H9 (cell line): ENCODE results near the gene PID1. TPM values are rescaled to one million over a fixed set of nuclear protein-coding genes. Genes with fewer than 3 reads are reported as not detected.

ENCODE experiments used
- DNase-seq: peaks from one replicate; pipeline ENCODE4 v3.0.0-alpha.2; 2017
- H2AFZ ChIP-seq: one replicate; pipeline ENCODE4 v1.6.1; 2013; ENCODE audit warnings: mild to moderate bottlenecking, low read length, control low read depth, moderate library complexity
- H2AK5ac ChIP-seq: 2 replicates; pipeline ENCODE4 v1.6.1; 2013; ENCODE audit warnings: low read length, control low read depth, mixed read lengths; ENCODE audit not compliant: insufficient read length
- H2BK120ac ChIP-seq: one replicate; pipeline ENCODE4 v1.6.1; 2013; ENCODE audit warnings: low read depth, mild to moderate bottlenecking, low read length, control low read depth, inconsistent platforms; ENCODE audit not compliant: poor library complexity, severe bottlenecking
- H2BK12ac ChIP-seq: 2 replicates; pipeline ENCODE4 v1.6.1; 2013; ENCODE audit warnings: low read length, control low read depth, mixed read lengths, low read depth; ENCODE audit not compliant: insufficient read length
- H2BK15ac ChIP-seq: 2 replicates; pipeline ENCODE4 v1.6.1; 2013; ENCODE audit warnings: low read depth, low read length, control low read depth
- H2BK20ac ChIP-seq: one replicate; pipeline ENCODE4 v1.6.1; 2013; ENCODE audit warnings: low read depth, mild to moderate bottlenecking, low read length, control low read depth, inconsistent platforms; ENCODE audit not compliant: poor library complexity, severe bottlenecking
- H2BK5ac ChIP-seq: 2 replicates; pipeline ENCODE4 v1.6.1; 2013; ENCODE audit warnings: low read length, control low read depth, mixed read lengths; ENCODE audit not compliant: insufficient read length
- H3K14ac ChIP-seq: 2 replicates; pipeline ENCODE4 v1.6.1; 2013; ENCODE audit warnings: low read length, control low read depth; ENCODE audit not compliant: insufficient read depth
- H3K18ac ChIP-seq: 2 replicates; pipeline ENCODE4 v1.6.1; 2013; ENCODE audit warnings: low read depth, mild to moderate bottlenecking, mixed read lengths, low read length, control low read depth; ENCODE audit not compliant: insufficient read length
- H3K23ac ChIP-seq: 2 replicates; pipeline ENCODE4 v1.6.1; 2013; ENCODE audit warnings: low read length, control low read depth, mixed read lengths, low read depth; ENCODE audit not compliant: insufficient read length
- H3K23me2 ChIP-seq: 2 replicates; pipeline ENCODE4 v1.6.1; 2013; ENCODE audit warnings: low read depth, mild to moderate bottlenecking, mixed read lengths, low read length, control low read depth; ENCODE audit not compliant: insufficient read length, poor library complexity, severe bottlenecking
- H3K27ac ChIP-seq: 2 replicates; pipeline ENCODE4 v1.5.1; 2013; ENCODE audit warnings: low read length, control low read depth, mixed read lengths, low read depth; ENCODE audit not compliant: insufficient read length
- H3K27me3 ChIP-seq: 2 replicates; pipeline ENCODE4 v1.6.1; 2013; ENCODE audit warnings: low read length, control low read depth, inconsistent platforms; ENCODE audit not compliant: insufficient read depth
- H3K4ac ChIP-seq: 2 replicates; pipeline ENCODE4 v1.6.1; 2013; ENCODE audit warnings: low read depth, mild to moderate bottlenecking, control low read depth, inconsistent platforms, low read length, moderate library complexity
- H3K4me1 ChIP-seq: 2 replicates; pipeline ENCODE4 v1.6.1; 2013; ENCODE audit warnings: low read length, control low read depth, inconsistent platforms; ENCODE audit not compliant: insufficient read depth
- H3K4me2 ChIP-seq: 2 replicates; pipeline ENCODE4 v1.6.1; 2013; ENCODE audit warnings: low read length, control low read depth, mixed read lengths; ENCODE audit not compliant: insufficient read length, insufficient read depth
- H3K56ac ChIP-seq: 2 replicates; pipeline ENCODE4 v1.6.1; 2013; ENCODE audit warnings: low read depth, mild to moderate bottlenecking, mixed read lengths, low read length, control low read depth; ENCODE audit not compliant: insufficient read length
- H3K79me1 ChIP-seq: 2 replicates; pipeline ENCODE4 v1.6.1; 2013; ENCODE audit warnings: low read depth, mild to moderate bottlenecking, moderate library complexity, low read length, control low read depth, inconsistent platforms; ENCODE audit not compliant: insufficient read depth, poor library complexity, severe bottlenecking
- H3K79me2 ChIP-seq: 2 replicates; pipeline ENCODE4 v1.6.1; 2013; ENCODE audit warnings: low read length, control low read depth, inconsistent platforms; ENCODE audit not compliant: insufficient read depth
- H3K9ac ChIP-seq: 2 replicates; pipeline ENCODE4 v1.6.1; 2013; ENCODE audit warnings: low read length, control low read depth, mixed read lengths; ENCODE audit not compliant: insufficient read length; ENCODE audit errors: extremely low read depth
- H3K9me3 ChIP-seq: one replicate; pipeline ENCODE4 v1.6.1; 2013; ENCODE audit warnings: low read depth, low read length, inconsistent platforms; ENCODE audit not compliant: control insufficient read depth
- H3T11ph ChIP-seq: one replicate; pipeline ENCODE4 v1.6.1; 2013; ENCODE audit warnings: mild to moderate bottlenecking, low read length, control low read depth, inconsistent platforms
- H4K20me1 ChIP-seq: one replicate; pipeline ENCODE4 v1.6.1; 2013; ENCODE audit not compliant: control insufficient read depth, insufficient read length, insufficient read depth
- H4K5ac ChIP-seq: 2 replicates; pipeline ENCODE4 v1.6.1; 2013; ENCODE audit warnings: low read depth, mild to moderate bottlenecking, mixed read lengths, low read length, control low read depth; ENCODE audit not compliant: insufficient read length
- H4K8ac ChIP-seq: replicated peaks from 2 replicates; pipeline ENCODE4 v1.6.1; 2013; ENCODE audit warnings: low read length, control low read depth, mixed read lengths, low read depth; ENCODE audit not compliant: insufficient read length
- H4K91ac ChIP-seq: 2 replicates; pipeline ENCODE4 v1.6.1; 2013; ENCODE audit warnings: low read depth, mild to moderate bottlenecking, moderate library complexity, mixed read lengths, low read length, control low read depth; ENCODE audit not compliant: insufficient read length
- H3K27ac Mint-ChIP-seq, 3 experiments: 2 replicates in 2 of 3; 3 replicates in 1 of 3; pipeline ENCODE4 v1.8.0; 2020 to 2021; ENCODE audit warnings: mixed read lengths in 3 of 3, mild to moderate bottlenecking in 1 of 3, moderate library complexity in 1 of 3
- H3K27me3 Mint-ChIP-seq: 2 replicates; pipeline ENCODE4 v1.8.0; 2021; ENCODE audit warnings: low read depth, mild to moderate bottlenecking, moderate library complexity, mixed read lengths
- H3K36me3 Mint-ChIP-seq, 3 experiments: 2 replicates in 2 of 3; 3 replicates in 1 of 3; pipeline ENCODE4 v1.8.0; 2020 to 2021; ENCODE audit warnings: low read depth in 3 of 3, mixed read lengths in 3 of 3; ENCODE audit not compliant: insufficient read depth in 1 of 3
- H3K4me1 Mint-ChIP-seq, 2 experiments: 2 replicates each; pipeline ENCODE4 v1.8.0; 2020; ENCODE audit warnings: mixed read lengths in 2 of 2
- H3K4me3 Mint-ChIP-seq, 2 experiments: 2 replicates in 1 of 2; 3 replicates in 1 of 2; pipeline ENCODE4 v1.8.0; 2020 to 2021; ENCODE audit warnings: mild to moderate bottlenecking in 2 of 2, mixed read lengths in 2 of 2, moderate library complexity in 1 of 2
- H3K9me3 Mint-ChIP-seq, 2 experiments: 2 replicates in 1 of 2; 3 replicates in 1 of 2; pipeline ENCODE4 v1.8.0; 2020; ENCODE audit warnings: mild to moderate bottlenecking in 2 of 2, mixed read lengths in 2 of 2, moderate library complexity in 1 of 2
- CTCF ChIP-seq: fragments of 200-600 bp; sonication (generic); conservative IDR thresholded peaks from 3 replicates; pipeline ENCODE4 v1.8.0; 2021; ENCODE audit warnings: antibody characterized with exemption, mild to moderate bottlenecking
- WGBS: extraction: QIAGEN DNeasy Blood & Tissue Kit; methylation state at CpG from one replicate; pipeline ENCODE4 v1.1.7; 2013; ENCODE audit warnings: missing lambda C conversion rate, low lambda C conversion rate, mixed read lengths; ENCODE audit not compliant: insufficient read length; ENCODE audit errors: extremely low coverage; 5-methylcytosine and 5-hydroxymethylcytosine counted together
- total RNA-seq: library from RNA; stranded (reverse); gene quantifications from 2 replicates; pipeline ENCODE4 v1.2.1, GENCODE V29; 2021

The PID1 gene
- total RNA-seq, 1 experiment from 2014 or later, result 1.4 TPM

GRCh38 chr2:229301237-229301636 lies 30.1 kb upstream of the PID1 start:
- Mint-ChIP-seq H3K36me3 (no peaks in the 10 kb centered on the region), H3K9me3 (no peaks in the 10 kb centered on the region), H3K27me3 (0 out of 2 replicates have a peak, but pooled peaks cover 1% of the 10 kb centered on the region), H3K4me1 (no peaks in the 10 kb centered on the region; a peak in 1 of 4 replicates), H3K27ac (no peak overlapping the region), H3K4me3 (no peak overlapping the region)
- no peak overlapping the region for H3K4me2 ChIP-seq
- no peak overlapping the region for H2BK5ac ChIP-seq
- no peak overlapping the region for H2BK12ac ChIP-seq
- H3K9ac ChIP-seq, result no peak overlapping the region
- no peak overlapping the region for H4K5ac ChIP-seq
- no peak overlapping the region for H3K27ac ChIP-seq
- H2AK5ac ChIP-seq, result no peak overlapping the region
- H3K27me3 ChIP-seq, result no peaks in the 10 kb centered on the region
- H3K79me1 ChIP-seq, result no peaks in the 10 kb centered on the region
- H3K9me3 ChIP-seq, result no peaks in the 10 kb centered on the region
- WGBS, result no CpG with 5 or more reads among the region's 2 CpGs
- H2BK15ac ChIP-seq, result no peak overlapping the region
- no peak overlapping the region for H2BK120ac ChIP-seq
- no peak overlapping the region for H3K18ac ChIP-seq
- H3K4ac ChIP-seq, result no peak overlapping the region
- no peak for TF ChIP-seq CTCF
- no peak overlapping the region for H2BK20ac ChIP-seq
- H3T11ph ChIP-seq, result no peak overlapping the region
- no peak for DNase-seq
- H3K79me2 ChIP-seq, result no peaks in the 10 kb centered on the region
- no peaks in the 10 kb centered on the region for H3K23me2 ChIP-seq
- no peaks in the 10 kb centered on the region for H3K4me1 ChIP-seq
- no peaks in the 10 kb centered on the region for H4K20me1 ChIP-seq
- no peak overlapping the region for H3K56ac ChIP-seq
- H4K91ac ChIP-seq, result no peak overlapping the region
- H3K23ac ChIP-seq, result no peak overlapping the region
- H3K14ac ChIP-seq, result no peak overlapping the region
- no peak overlapping the region for H4K8ac ChIP-seq
- H2AFZ ChIP-seq, result no peak overlapping the region
